GM23338 (cell line): ENCODE results near the gene CBY1. TPM values are rescaled to one million over a fixed set of nuclear protein-coding genes. Genes with fewer than 3 reads are reported as not detected.

Experiments used
- ATAC-seq: fragments of 200-7000 bp; cut with Tn5 transposase; 3 replicates; pipeline ENCODE4 v1.9.1; 2020
- DNase-seq: peaks from one replicate; pipeline ENCODE4 v3.0.0-alpha.2; 2015; ENCODE audit warnings: low spot score
- H2AFZ ChIP-seq: fragments of 200-600 bp; sonication (generic); 2 replicates; pipeline ENCODE4 v1.8.0; 2016; ENCODE audit warnings: antibody characterized with exemption, mild to moderate bottlenecking, moderate library complexity
- H3F3A ChIP-seq: fragments of 200-600 bp; sonication (generic); replicated peaks from 2 replicates; pipeline ENCODE4 v1.8.0; 2017; ENCODE audit warnings: antibody characterized with exemption, mixed run types, low read depth
- H3K27ac ChIP-seq: fragments of 200-600 bp; sonication (generic); 2 replicates; pipeline ENCODE4 v1.6.1; 2016; ENCODE audit warnings: low read depth
- H3K27me3 ChIP-seq: fragments of 200-600 bp; sonication (generic); 2 replicates; pipeline ENCODE4 v1.8.0; 2016; ENCODE audit warnings: mild to moderate bottlenecking, mixed run types, moderate library complexity; ENCODE audit not compliant: insufficient read depth
- H3K36me3 ChIP-seq: fragments of 200-600 bp; sonication (generic); 2 replicates; pipeline ENCODE4 v1.8.0; 2016; ENCODE audit warnings: mild to moderate bottlenecking; ENCODE audit not compliant: insufficient read depth
- H3K4me1 ChIP-seq: fragments of 200-600 bp; sonication (generic); 2 replicates; pipeline ENCODE4 v1.8.0; 2016; ENCODE audit warnings: mild to moderate bottlenecking, moderate library complexity; ENCODE audit not compliant: insufficient read depth
- H3K4me2 ChIP-seq: fragments of 200-600 bp; sonication (generic); 2 replicates; pipeline ENCODE4 v1.7.1; 2017; ENCODE audit warnings: mixed run types
- H3K4me3 ChIP-seq: fragments of 200-600 bp; sonication (generic); 2 replicates; pipeline ENCODE4 v1.6.1; 2016; ENCODE audit warnings: mixed run types
- H3K79me2 ChIP-seq: fragments of 200-600 bp; sonication (generic); replicated peaks from 2 replicates; pipeline ENCODE4 v1.8.0; 2017; ENCODE audit warnings: mild to moderate bottlenecking; ENCODE audit not compliant: insufficient read depth
- H3K9me2 ChIP-seq: fragments of 200-600 bp; sonication (generic); 2 replicates; pipeline ENCODE4 v1.8.0; 2017; ENCODE audit not compliant: insufficient read depth
- H4K20me1 ChIP-seq: fragments of 200-600 bp; sonication (generic); replicated peaks from 2 replicates; pipeline ENCODE4 v1.8.0; 2017; ENCODE audit warnings: mild to moderate bottlenecking; ENCODE audit not compliant: insufficient read depth
- H3K27ac Mint-ChIP-seq: 2 replicates; pipeline ENCODE4 v1.8.0; 2020; ENCODE audit warnings: inconsistent platforms, mild to moderate bottlenecking, moderate library complexity, mixed read lengths
- H3K27me3 Mint-ChIP-seq: 3 replicates; pipeline ENCODE4 v1.8.0; 2022; ENCODE audit warnings: low read depth, mild to moderate bottlenecking, moderate library complexity, mixed read lengths, inconsistent platforms; ENCODE audit not compliant: insufficient read depth, poor library complexity
- H3K36me3 Mint-ChIP-seq: 3 replicates; pipeline ENCODE4 v1.8.0; 2021; ENCODE audit warnings: low read depth, mild to moderate bottlenecking, inconsistent platforms, moderate library complexity, mixed read lengths
- H3K4me1 Mint-ChIP-seq: 3 replicates; pipeline ENCODE4 v1.8.0; 2020; ENCODE audit warnings: mild to moderate bottlenecking, inconsistent platforms, mixed read lengths
- H3K4me3 Mint-ChIP-seq: 3 replicates; pipeline ENCODE4 v1.8.0; 2021; ENCODE audit warnings: moderate library complexity, mild to moderate bottlenecking, inconsistent platforms, mixed read lengths
- H3K9me3 Mint-ChIP-seq: 3 replicates; pipeline ENCODE4 v1.8.0; 2020; ENCODE audit warnings: moderate library complexity, mild to moderate bottlenecking, inconsistent platforms, mixed read lengths
- CREB1 ChIP-seq: fragments of 250-450 bp; sonication (Bioruptor Pico); IDR thresholded peaks from 2 replicates; pipeline ENCODE4 v1.5.0; 2020; ENCODE audit warnings: low read depth, mild to moderate bottlenecking, moderate library complexity
- ETS1 ChIP-seq: IDR thresholded peaks from 2 replicates; pipeline ENCODE4 v1.6.1; 2016; ENCODE audit warnings: antibody characterized with exemption
- JUNB ChIP-seq: IDR thresholded peaks from one replicate; pipeline ENCODE4 v1.6.1; 2016; ENCODE audit warnings: antibody characterized with exemption; ENCODE audit not compliant: unreplicated experiment
- NANOG ChIP-seq: IDR thresholded peaks from 2 replicates; pipeline ENCODE4 v1.6.1; 2016; ENCODE audit warnings: antibody characterized with exemption, borderline replicate concordance
- POLR2AphosphoS5 ChIP-seq: IDR thresholded peaks from 2 replicates; pipeline ENCODE4 v1.6.1; 2016; ENCODE audit warnings: antibody characterized with exemption, low read depth
- REST ChIP-seq: IDR thresholded peaks from one replicate; pipeline ENCODE4 v1.6.1; 2018; ENCODE audit warnings: antibody characterized with exemption; ENCODE audit not compliant: unreplicated experiment
- ZNF114 ChIP-seq: fragments of 250-450 bp; sonication (Bioruptor Pico); IDR thresholded peaks from 2 replicates; pipeline ENCODE4 v1.5.0; 2020; ENCODE audit warnings: mild to moderate bottlenecking, moderate library complexity
- ZNF331 ChIP-seq: fragments of 250-450 bp; sonication (Bioruptor Pico); IDR thresholded peaks from 2 replicates; pipeline ENCODE4 v1.5.0; 2020; ENCODE audit warnings: low read depth, mild to moderate bottlenecking, moderate library complexity
- ZNF462 ChIP-seq: fragments of 250-450 bp; sonication (Bioruptor Pico); IDR thresholded peaks from 2 replicates; pipeline ENCODE4 v1.5.0; 2020; ENCODE audit warnings: mild to moderate bottlenecking, moderate library complexity
- polyA plus RNA-seq: library from polyadenylated mRNA; unstranded; fragments of >200 nt; fragmentation: Nextera tagmentation; extraction: Ambion mirVana; gene quantifications from 2 replicates; pipeline ENCODE4 v1.2.1, GENCODE V29; 2016
- total RNA-seq: library from RNA; depleted of rRNA; stranded (reverse); fragments of >200 nt; shearing (Covaris generic); gene quantifications from 2 replicates; pipeline ENCODE4 v1.2.3, GENCODE V29; 2014

CBY1 gene
- total and polyA plus RNA-seq, 2 experiments from 2014 or later: 12.8 to 36.4 TPM

GRCh38 chr22:38706101-38706900, 49.9 kb downstream of the CBY1 start (continued):
- TF ChIP-seq ZNF331 (CRISPR knock-in tag): no peak
- no peak for TF ChIP-seq ZNF114
- TF ChIP-seq POLR2AphosphoS5: no peak

- DNase-seq: no peak
- no peaks in the 10 kb centered on the region for H3F3A ChIP-seq
- Mint-ChIP-seq H3K9me3 (no peaks in the 10 kb centered on the region), H3K27ac (0 out of 2 replicates have a peak overlapping the region, but pooled peaks have one; percentile 48), H3K4me1 (peaks cover 54% of the 10 kb centered on the region), H3K4me3 (peak overlapping the region; percentile 90), H3K27me3 (peaks cover 12% of the 10 kb centered on the region), H3K36me3 (peaks cover 11% of the 10 kb centered on the region)
- H3K36me3 ChIP-seq: peaks cover 7% of the 10 kb centered on the region; the same call in 1 of the 2 replicates
- no peak overlapping the region for H3K27ac ChIP-seq
- H3K4me2 ChIP-seq: peak overlapping the region; percentile 91
- H3K4me1 ChIP-seq: peaks cover 39% of the 10 kb centered on the region
- no peaks in the 10 kb centered on the region for H3K9me2 ChIP-seq
- ATAC-seq: no peak
- H3K27me3 ChIP-seq: no peaks in the 10 kb centered on the region
- peaks cover 56% of the 10 kb centered on the region for H3K79me2 ChIP-seq
- H3K4me3 ChIP-seq: peak overlapping the region; percentile 83
- H4K20me1 ChIP-seq: peaks cover 41% of the 10 kb centered on the region
- TF ChIP-seq NANOG (no peak), JUNB (no peak)
- H2AFZ ChIP-seq: no peak overlapping the region
Measured at GRCh38 chr22:38706901-38707195, 50.4 kb downstream of the CBY1 start.

- H3K4me1 Mint-ChIP-seq: peaks cover 59% of the 10 kb centered on the region
- TF ChIP-seq JUNB: no peak
- no peak for TF ChIP-seq ETS1
- TF ChIP-seq POLR2AphosphoS5: no peak
- no peak for TF ChIP-seq REST
- TF ChIP-seq CREB1 (CRISPR knock-in tag): no peak
- no peak for TF ChIP-seq ZNF462 (CRISPR knock-in tag)
Measured at GRCh38 chr22:38707346-38707745, 50.9 kb downstream of the CBY1 start.

More at GRCh38 chr22:38707346-38707745, 50.9 kb downstream of the CBY1 start:
- Mint-ChIP-seq H3K36me3 (peaks cover 15% of the 10 kb centered on the region), H3K9me3 (no peaks in the 10 kb centered on the region), H3K27me3 (peaks cover 11% of the 10 kb centered on the region), H3K27ac (no peak overlapping the region), H3K4me3 (peak overlapping the region; percentile 90)
- Histone ChIP-seq H3K4me2 (peak overlapping the region; percentile 91), H3K4me1 (peaks cover 44% of the 10 kb centered on the region), H3K27ac (no peak overlapping the region), H4K20me1 (peaks cover 46% of the 10 kb centered on the region), H3K36me3 (peaks cover 10% of the 10 kb centered on the region; the same call in 1 of the 2 replicates), H3K9me2 (no peaks in the 10 kb centered on the region), H3K79me2 (peaks cover 61% of the 10 kb centered on the region), H3K27me3 (no peaks in the 10 kb centered on the region), H3K4me3 (peak overlapping the region; percentile 83), H2AFZ (no peak overlapping the region), H3F3A (0 out of 2 replicates have a peak, but pooled peaks cover 4% of the 10 kb centered on the region)
- DNase-seq: no peak
- ATAC-seq: no peak
